GM12878 (cell line): ENCODE measurements around the gene DGLUCY. TPM values are rescaled to one million over a fixed set of nuclear protein-coding genes. Genes with fewer than 3 reads are reported as not detected.

Source experiments
- ATAC-seq: fragments of 200-7000 bp; cut with Tn5 transposase; 3 replicates; pipeline ENCODE4 v1.9.1; 2020; ENCODE audit warnings: mild to moderate bottlenecking, moderate library complexity
- BruUV-seq: library from RNA; stranded (reverse); fragments of 400-500 nt; replicated peaks from 2 replicates; lab custom pipeline; 2021; lab: Mats Ljungman, UMichigan
- CTCF ChIA-PET: fragments of 300-600 bp; sonication (Branson Sonifier 250); formaldehyde crosslinking; extraction: SDS; loops from one replicate; lab custom pipeline; 2021; ENCODE audit warnings: inconsistent platforms; lab: Yijun Ruan, JAX
- POLR2A ChIA-PET: fragments of 350-600 bp; formaldehyde crosslinking; extraction: SDS; loops from one replicate; lab custom pipeline; 2021; ENCODE audit warnings: inconsistent platforms; lab: Charles Lee
- RAD21 ChIA-PET: fragments of 300-600 bp; sonication (Branson Sonifier 250); formaldehyde crosslinking; loops from one replicate; lab custom pipeline; 2023; ENCODE audit warnings: antibody characterized with exemption; ENCODE audit not compliant: unreplicated experiment; lab: Charles Lee
- SMC1A ChIA-PET: fragments of 300-600 bp; sonication (Branson Sonifier 250); formaldehyde crosslinking; loops from one replicate; lab custom pipeline; 2023; ENCODE audit not compliant: unreplicated experiment, uncharacterized antibody; lab: Charles Lee
- DNase-seq: peaks from one replicate; pipeline ENCODE4 v3.0.0-alpha.2; 2011; ENCODE audit warnings: low read depth, low spot score
- FAIRE-seq: peaks from 3 replicates; lab custom pipeline; 2011; peaks lifted over from hg19 to GRCh38; lab: Jason Lieb, UNC
- H2AFZ ChIP-seq: 2 replicates; pipeline ENCODE4 v1.6.0; 2011; ENCODE audit warnings: low read depth, low read length, control low read depth; ENCODE audit not compliant: control insufficient read depth
- H3K27ac ChIP-seq: 2 replicates; pipeline ENCODE4 v1.5.1; 2011; ENCODE audit warnings: control low read depth; ENCODE audit not compliant: control insufficient read depth, insufficient read depth
- H3K27me3 ChIP-seq, 2 experiments: replicated peaks in 1 of 2; 2 replicates each; pipeline versions ENCODE4 v1.6.0 to v1.6.1; 2011; ENCODE audit warnings: low read length in 1 of 2; ENCODE audit not compliant: control insufficient read depth in 2 of 2, insufficient read depth in 2 of 2
- H3K36me3 ChIP-seq, 2 experiments: 2 replicates each; pipeline ENCODE4 v1.5.1; 2011; ENCODE audit warnings: low read length in 1 of 2; ENCODE audit not compliant: control insufficient read depth in 2 of 2, insufficient read depth in 2 of 2
- H3K4me1 ChIP-seq: 2 replicates; pipeline ENCODE4 v1.6.1; 2011; ENCODE audit warnings: mild to moderate bottlenecking, low read length, moderate library complexity, mixed read lengths; ENCODE audit not compliant: control insufficient read depth, insufficient read depth
- H3K4me2 ChIP-seq: 2 replicates; pipeline ENCODE4 v1.6.0; 2011; ENCODE audit warnings: control low read depth; ENCODE audit not compliant: control insufficient read depth, insufficient read depth
- H3K4me3 ChIP-seq: fragments of 200-600 bp; sonication (generic); 2 replicates; pipeline ENCODE4 v1.5.1; 2016
- H3K79me2 ChIP-seq: 2 replicates; pipeline ENCODE4 v1.6.0; 2011; ENCODE audit warnings: low read length; ENCODE audit not compliant: control insufficient read depth, insufficient read depth
- H3K9ac ChIP-seq: 2 replicates; pipeline ENCODE4 v1.8.0; 2011; ENCODE audit warnings: low read length, control low read depth, mixed read lengths; ENCODE audit not compliant: control insufficient read depth, insufficient read depth
- H3K9me3 ChIP-seq: replicated peaks from 3 replicates; pipeline ENCODE4 v1.5.1; 2011; ENCODE audit warnings: mild to moderate bottlenecking, low read length; ENCODE audit not compliant: control insufficient read depth, insufficient read depth
- H4K20me1 ChIP-seq: 2 replicates; pipeline ENCODE4 v1.6.0; 2011; ENCODE audit not compliant: control insufficient read depth, insufficient read depth
- BHLHE40 ChIP-seq, 2 experiments: fragments of 450-650 bp in 1 of 2; IDR thresholded peaks; 2 replicates each; pipeline ENCODE4 v1.6.1; 2011 to 2017; ENCODE audit warnings: low read depth in 2 of 2, borderline replicate concordance in 1 of 2, improper control_type of control experiment in 1 of 2, low read length in 1 of 2, mild to moderate bottlenecking in 1 of 2
- EZH2 ChIP-seq: IDR thresholded peaks from 2 replicates; pipeline ENCODE4 v1.6.1; 2012; ENCODE audit warnings: low read depth, mild to moderate bottlenecking, control low read depth, inconsistent platforms, low read length, borderline replicate concordance; ENCODE audit not compliant: control insufficient read depth
- KAT2A ChIP-seq: conservative IDR thresholded peaks from 2 replicates; pipeline ENCODE4 v1.6.1; 2011; ENCODE audit warnings: low read depth, low read length; ENCODE audit not compliant: control insufficient read depth
- KDM1A ChIP-seq: fragments of 200-600 bp; sonication (generic); IDR thresholded peaks from 2 replicates; pipeline ENCODE4 v1.6.1; 2016; ENCODE audit warnings: borderline replicate concordance
- RAD21 ChIP-seq: IDR thresholded peaks from 2 replicates; pipeline ENCODE4 v1.6.1; 2011; ENCODE audit warnings: mild to moderate bottlenecking, low read depth, low read length, moderate library complexity; ENCODE audit not compliant: insufficient read depth
- RAD51 ChIP-seq: fragments of 450-650 bp; IDR thresholded peaks from 2 replicates; pipeline ENCODE4 v1.6.1; 2016; ENCODE audit warnings: moderate library complexity, mild to moderate bottlenecking, inconsistent platforms
- RELA ChIP-seq: fragments of 450-650 bp; IDR thresholded peaks from 2 replicates; pipeline ENCODE4 v1.8.0; 2014; ENCODE audit warnings: borderline replicate concordance; ENCODE audit not compliant: partially characterized antibody
- YBX1 ChIP-seq: fragments of 450-650 bp; IDR thresholded peaks from 2 replicates; pipeline ENCODE4 v1.6.1; 2016; ENCODE audit warnings: antibody characterized with exemption
- ZNF274 ChIP-seq: IDR thresholded peaks from one replicate; pipeline ENCODE4 v1.8.0; 2011; ENCODE audit not compliant: insufficient read length, insufficient read depth
- ZNF622 ChIP-seq: fragments of 450-650 bp; IDR thresholded peaks from 2 replicates; pipeline ENCODE4 v1.6.1; 2017; ENCODE audit warnings: mild to moderate bottlenecking, inconsistent platforms
- in situ Hi-C: fragments of 300-500 bp; cut with MboI; formaldehyde crosslinking; loops from 9 replicates; pipeline ENCODE4 v1.14.3; 2018; ENCODE audit warnings: mixed read lengths
- intact Hi-C: fragments of 100-400 bp; cut with micrococcal nuclease; formaldehyde crosslinking; loops from one replicate; pipeline ENCODE4 v1.14.2; 2022; ENCODE audit not compliant: unreplicated experiment
- polyA plus RNA-seq, 11 experiments: library from polyadenylated mRNA; depleted of rRNA in 4 of 11; unstranded in 6 of 11; stranded (reverse) in 5 of 11; fragments of >200 nt; fragmentation: Nextera tagmentation in 4 of 11; fragmentation: Illumina TruSeq in 1 of 11; extraction: Ambion mirVana in 4 of 11; extraction: Trizol in 1 of 11; gene quantifications; 1 replicate in 1 of 11; 2 replicates in 10 of 11; pipeline versions ENCODE4 v1.2.1 to v1.2.3, GENCODE V29; 2011 to 2016; ENCODE audit warnings: inconsistent platforms in 2 of 11, missing spikeins in 2 of 11, low read depth in 1 of 11
- total RNA-seq, 4 experiments: library from RNA; depleted of rRNA in 3 of 4; stranded (reverse); fragments of >200 nt in 3 of 4; fragmentation: Illumina TruSeq in 1 of 4; extraction: Trizol in 1 of 4; gene quantifications; 2 replicates each; pipeline versions ENCODE4 v1.2.1 to v1.2.3, GENCODE V29; 2013 to 2021
- TF ChIP-seq, protein P1 (sequence below): fragments of 150-350 bp; IDR thresholded peaks from 2 replicates; pipeline ENCODE4 v1.6.1; 2016; ENCODE audit warnings: low read depth, low read length
- TF ChIP-seq, protein P2 (sequence below): fragments of 450-650 bp; formaldehyde crosslinking; IDR thresholded peaks from 2 replicates; pipeline ENCODE4 v1.5.0; 2022; ENCODE audit warnings: mild to moderate bottlenecking, missing genetic modification characterization
- TF ChIP-seq, protein P3 (sequence below): IDR thresholded peaks from 2 replicates; pipeline ENCODE4 v1.6.1; 2012; ENCODE audit warnings: low read depth, low read length, improper control_type of control experiment

DGLUCY gene
- total and polyA plus RNA-seq, 10 of the 15 experiments (the other 5 are each of a cell fraction or from before 2014, with no cell fraction given) = 15.0 to 70.3 (median 55.1) TPM

DNA sequence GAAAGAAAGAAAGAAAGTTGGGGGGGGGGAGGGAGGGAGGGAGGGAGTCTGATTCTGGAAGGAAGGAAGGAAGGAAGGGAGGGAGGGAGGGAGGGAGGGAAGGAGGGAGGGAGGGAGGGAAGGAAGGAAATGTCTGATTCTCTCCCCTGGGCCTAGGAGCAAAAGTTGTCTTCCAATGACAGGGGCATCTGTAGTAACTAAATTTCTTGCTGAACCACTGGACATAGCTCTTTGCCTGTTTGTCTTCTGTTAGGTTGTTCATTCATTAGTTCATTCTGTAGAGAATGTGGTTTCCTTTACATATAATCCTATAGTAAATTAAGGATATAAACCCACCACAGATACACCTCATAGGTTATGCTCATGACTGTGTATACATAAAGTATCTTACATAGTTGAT, 70.7 kb downstream of the DGLUCY start:
- H3K79me2 ChIP-seq = no peaks in the 10 kb centered on the region
- DNase-seq (no peak), ATAC-seq (no peak), FAIRE-seq (no peak)
- H3K27ac ChIP-seq = no peak overlapping the region
- no peaks in the 10 kb centered on the region for H3K9me3 ChIP-seq
- H3K27me3 ChIP-seq = no peaks in the 10 kb centered on the region
- no TSS peak for BruUV-seq
- no peak for TF ChIP-seq RELA
- no peak for TF ChIP-seq BHLHE40 (IDR thresholded peaks at IDR 0.05; ENCODE audit: borderline replicate concordance in 1 of 2, low read depth in 2 of 2, low read length in 1 of 2)
- no peak for TF ChIP-seq EZH2
- TF ChIP-seq KAT2A = no peak
- TF ChIP-seq, protein P1, sequence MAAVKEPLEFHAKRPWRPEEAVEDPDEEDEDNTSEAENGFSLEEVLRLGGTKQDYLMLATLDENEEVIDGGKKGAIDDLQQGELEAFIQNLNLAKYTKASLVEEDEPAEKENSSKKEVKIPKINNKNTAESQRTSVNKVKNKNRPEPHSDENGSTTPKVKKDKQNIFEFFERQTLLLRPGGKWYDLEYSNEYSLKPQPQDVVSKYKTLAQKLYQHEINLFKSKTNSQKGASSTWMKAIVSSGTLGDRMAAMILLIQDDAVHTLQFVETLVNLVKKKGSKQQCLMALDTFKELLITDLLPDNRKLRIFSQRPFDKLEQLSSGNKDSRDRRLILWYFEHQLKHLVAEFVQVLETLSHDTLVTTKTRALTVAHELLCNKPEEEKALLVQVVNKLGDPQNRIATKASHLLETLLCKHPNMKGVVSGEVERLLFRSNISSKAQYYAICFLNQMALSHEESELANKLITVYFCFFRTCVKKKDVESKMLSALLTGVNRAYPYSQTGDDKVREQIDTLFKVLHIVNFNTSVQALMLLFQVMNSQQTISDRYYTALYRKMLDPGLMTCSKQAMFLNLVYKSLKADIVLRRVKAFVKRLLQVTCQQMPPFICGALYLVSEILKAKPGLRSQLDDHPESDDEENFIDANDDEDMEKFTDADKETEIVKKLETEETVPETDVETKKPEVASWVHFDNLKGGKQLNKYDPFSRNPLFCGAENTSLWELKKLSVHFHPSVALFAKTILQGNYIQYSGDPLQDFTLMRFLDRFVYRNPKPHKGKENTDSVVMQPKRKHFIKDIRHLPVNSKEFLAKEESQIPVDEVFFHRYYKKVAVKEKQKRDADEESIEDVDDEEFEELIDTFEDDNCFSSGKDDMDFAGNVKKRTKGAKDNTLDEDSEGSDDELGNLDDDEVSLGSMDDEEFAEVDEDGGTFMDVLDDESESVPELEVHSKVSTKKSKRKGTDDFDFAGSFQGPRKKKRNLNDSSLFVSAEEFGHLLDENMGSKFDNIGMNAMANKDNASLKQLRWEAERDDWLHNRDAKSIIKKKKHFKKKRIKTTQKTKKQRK = no peak
- no peak for TF ChIP-seq YBX1
- TF ChIP-seq ZNF622 = no peak
- no peak for TF ChIP-seq ZNF274
- TF ChIP-seq, protein P2, sequence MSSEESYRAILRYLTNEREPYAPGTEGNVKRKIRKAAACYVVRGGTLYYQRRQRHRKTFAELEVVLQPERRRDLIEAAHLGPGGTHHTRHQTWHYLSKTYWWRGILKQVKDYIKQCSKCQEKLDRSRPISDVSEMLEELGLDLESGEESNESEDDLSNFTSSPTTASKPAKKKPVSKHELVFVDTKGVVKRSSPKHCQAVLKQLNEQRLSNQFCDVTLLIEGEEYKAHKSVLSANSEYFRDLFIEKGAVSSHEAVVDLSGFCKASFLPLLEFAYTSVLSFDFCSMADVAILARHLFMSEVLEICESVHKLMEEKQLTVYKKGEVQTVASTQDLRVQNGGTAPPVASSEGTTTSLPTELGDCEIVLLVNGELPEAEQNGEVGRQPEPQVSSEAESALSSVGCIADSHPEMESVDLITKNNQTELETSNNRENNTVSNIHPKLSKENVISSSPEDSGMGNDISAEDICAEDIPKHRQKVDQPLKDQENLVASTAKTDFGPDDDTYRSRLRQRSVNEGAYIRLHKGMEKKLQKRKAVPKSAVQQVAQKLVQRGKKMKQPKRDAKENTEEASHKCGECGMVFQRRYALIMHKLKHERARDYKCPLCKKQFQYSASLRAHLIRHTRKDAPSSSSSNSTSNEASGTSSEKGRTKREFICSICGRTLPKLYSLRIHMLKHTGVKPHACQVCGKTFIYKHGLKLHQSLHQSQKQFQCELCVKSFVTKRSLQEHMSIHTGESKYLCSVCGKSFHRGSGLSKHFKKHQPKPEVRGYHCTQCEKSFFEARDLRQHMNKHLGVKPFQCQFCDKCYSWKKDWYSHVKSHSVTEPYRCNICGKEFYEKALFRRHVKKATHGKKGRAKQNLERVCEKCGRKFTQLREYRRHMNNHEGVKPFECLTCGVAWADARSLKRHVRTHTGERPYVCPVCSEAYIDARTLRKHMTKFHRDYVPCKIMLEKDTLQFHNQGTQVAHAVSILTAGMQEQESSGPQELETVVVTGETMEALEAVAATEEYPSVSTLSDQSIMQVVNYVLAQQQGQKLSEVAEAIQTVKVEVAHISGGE (CRISPR knock-in tag) = no peak
- TF ChIP-seq KDM1A = no peak
- no peak for TF ChIP-seq RAD21
- no peak for TF ChIP-seq RAD51
- TF ChIP-seq, protein P3, sequence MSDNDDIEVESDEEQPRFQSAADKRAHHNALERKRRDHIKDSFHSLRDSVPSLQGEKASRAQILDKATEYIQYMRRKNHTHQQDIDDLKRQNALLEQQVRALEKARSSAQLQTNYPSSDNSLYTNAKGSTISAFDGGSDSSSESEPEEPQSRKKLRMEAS = no peak
- in situ Hi-C loops = no loop called here
- intact Hi-C loops = no loop called here
- H4K20me1 ChIP-seq = no peaks in the 10 kb centered on the region
- ChIA-PET RAD21 (interaction anchor here (1.2 kb wide), 1 partner anchor 11 kb away, joined by 3 read pairs; no protein-coding TSS in a partner anchor), POLR2A (no interaction called here), CTCF (interaction anchor here (1.0 to 2.4 kb wide), 3 partner anchors 11 to 281 kb away, joined by 3 to 12 read pairs (median 9); no protein-coding TSS in a partner anchor), SMC1A (interaction anchor here (0.9 to 1.1 kb wide), 3 partner anchors 10 to 101 kb away, joined by 3 to 5 read pairs (median 3); no protein-coding TSS in a partner anchor)
- no peak overlapping the region for H3K4me2 ChIP-seq
- H3K36me3 ChIP-seq = peaks cover 17 to 28% of the 10 kb centered on the region in 2 experiments
- no peak overlapping the region for H3K9ac ChIP-seq
- H3K4me3 ChIP-seq = no peak overlapping the region
- no peaks in the 10 kb centered on the region for H3K4me1 ChIP-seq
- no peak overlapping the region for H2AFZ ChIP-seq
